NCI-H2227 (cell line): Measurements from ENCODE around the gene MLYCD.

Source experiments
- DNase-seq: peaks from one replicate; lab custom pipeline; 2025; ENCODE audit not compliant: unreplicated experiment; lab: John Stamatoyannopoulos, UW

The MLYCD gene

GRCh38 chr16:83899272-83899897 lies 470 bp downstream of the MLYCD start:
- peak; percentile 36 for DNase-seq

GRCh38 chr16:83899978-83900377 lies 1.1 kb downstream of the MLYCD start:
- DNase-seq = no peak

GRCh38 chr16:83900571-83900970 lies 1.7 kb downstream of the MLYCD start:
- no peak for DNase-seq

GRCh38 chr16:83901101-83901500 lies 2.2 kb downstream of the MLYCD start:
- DNase-seq = no peak

- DNase-seq = peak; percentile 68
These were observed 4.8 kb downstream of the MLYCD start for GRCh38 chr16:83903751-83904150.

GRCh38 chr16:83906683-83907082 lies 7.8 kb downstream of the MLYCD start:
- DNase-seq = no peak

GRCh38 chr16:83907111-83907510 lies 8.2 kb downstream of the MLYCD start:
- DNase-seq = no peak

- DNase-seq = no peak
These were observed 8.8 kb downstream of the MLYCD start for GRCh38 chr16:83907631-83908250.

GRCh38 chr16:83908798-83909197 lies 9.9 kb downstream of the MLYCD start:
- DNase-seq = no peak

- DNase-seq = no peak
These were observed 12.4 kb downstream of the MLYCD start for GRCh38 chr16:83911290-83911689.

- no peak for DNase-seq
These were observed 13.8 kb downstream of the MLYCD start for GRCh38 chr16:83912519-83913244.

GRCh38 chr16:83913245-83913633 lies 14.3 kb downstream of the MLYCD start:
- no peak for DNase-seq

- no peak for DNase-seq
These were observed 15.3 kb downstream of the MLYCD start for GRCh38 chr16:83914091-83914710.

GRCh38 chr16:83915081-83915480 lies 16.2 kb downstream of the MLYCD start:
- DNase-seq = no peak

- DNase-seq = no peak
These were observed 16.6 kb downstream of the MLYCD start for GRCh38 chr16:83915491-83915890.

GRCh38 chr16:83917152-83918120 lies 18.5 kb downstream of the MLYCD start:
- DNase-seq = no peak

- DNase-seq = no peak
These were observed 22.1 kb downstream of the MLYCD start for GRCh38 chr16:83920894-83921491.

- DNase-seq = no peak
These were observed 24.9 kb downstream of the MLYCD start for GRCh38 chr16:83923581-83924365.

- DNase-seq = no peak
These were observed 25.8 kb downstream of the MLYCD start for GRCh38 chr16:83924686-83925085.
